ENCODE data around the gene ARL14EPL.
"Not testable (repeated sequence)": the region's sequence is repeated elsewhere in the genome, so short reads cannot be mapped to it uniquely, and the experiment has no call there.

The ARL14EPL gene

GRCh38 chr5:116078199-116078598 is 45.9 kb downstream of the ARL14EPL start:
- no peak for TF ChIP-seq CTCF (IDR thresholded peaks at IDR 0.05; ENCODE audit: control extremely low read depth, extremely low read depth, low read depth, missing control alignments)
- no peak for DNase-seq (ENCODE audit: extremely low spot score)
- ChIA-PET POLR2A (no interaction called here), CTCF (interaction anchor here (2.0 kb wide), 1 partner anchor 443 kb away, joined by 9 read pairs; no protein-coding TSS in a partner anchor)

GRCh38 chr5:116084287-116084691 is 52.0 kb downstream of the ARL14EPL start:
- ChIA-PET CTCF (interaction anchor here (1.2 kb wide), 1 partner anchor 16 kb away, joined by 5 read pairs; no protein-coding TSS in a partner anchor), POLR2A (interaction anchor here (0.7 to 0.9 kb wide), 2 partner anchors 11 to 16 kb away, joined by 3 to 4 read pairs; no protein-coding TSS in a partner anchor)
- TF ChIP-seq CTCF (IDR thresholded peaks at IDR 0.05; ENCODE audit: control extremely low read depth, extremely low read depth, low read depth, missing control alignments), result no peak
- peak; percentile 42 for DNase-seq (ENCODE audit: extremely low spot score)

GRCh38 chr5:116084871-116085715 is 52.8 kb downstream of the ARL14EPL start, which contains the start of gene COMMD10:
Gene COMMD10 (plus strand): TSS chr5:116085025.
- ChIA-PET CTCF (interaction anchor here (0.7 to 1.2 kb wide), 4 partner anchors 8 to 51 kb away, joined by 3 to 5 read pairs (median 4); no protein-coding TSS in a partner anchor), POLR2A (interaction anchor here (0.6 to 0.9 kb wide), 3 partner anchors 9 to 17 kb away, joined by 3 to 4 read pairs (median 3); no protein-coding TSS in a partner anchor)
- no peak for TF ChIP-seq CTCF (IDR thresholded peaks at IDR 0.05; ENCODE audit: control extremely low read depth, extremely low read depth, low read depth, missing control alignments)
- peak; percentile 77 for DNase-seq (ENCODE audit: extremely low spot score)

GRCh38 chr5:116086309-116086708 is 54.0 kb downstream of the ARL14EPL start:
- POLR2A ChIA-PET; DNase-seq (ENCODE audit: extremely low spot score): not testable (repeated sequence)
- CTCF ChIA-PET, result interaction anchor here (0.7 to 1.2 kb wide), 3 partner anchors 10 to 50 kb away, joined by 3 to 4 read pairs (median 4); no protein-coding TSS in a partner anchor

- POLR2A ChIA-PET, result no interaction called here
- TF ChIP-seq CTCF (IDR thresholded peaks at IDR 0.05; ENCODE audit: control extremely low read depth, extremely low read depth, low read depth, missing control alignments), result no peak
- CTCF ChIA-PET, result no interaction called here
- no peak for DNase-seq (ENCODE audit: extremely low spot score)
These were observed 55.8 kb downstream of the ARL14EPL start for GRCh38 chr5:116088062-116088461.

GRCh38 chr5:116090302-116090701 is 58.0 kb downstream of the ARL14EPL start:
- ChIA-PET POLR2A (no interaction called here), CTCF (interaction anchor here (1.0 kb wide), 1 partner anchor 8 kb away, joined by 3 read pairs; no protein-coding TSS in a partner anchor)
- TF ChIP-seq CTCF (IDR thresholded peaks at IDR 0.05; ENCODE audit: control extremely low read depth, extremely low read depth, low read depth, missing control alignments), result no peak
- DNase-seq (ENCODE audit: extremely low spot score), result no peak

GRCh38 chr5:116091416-116091815 is 59.1 kb downstream of the ARL14EPL start:
- ChIA-PET CTCF (interaction anchor here (0.9 kb wide), 1 partner anchor 484 kb away, joined by 3 read pairs; no protein-coding TSS in a partner anchor), POLR2A (no interaction called here)
- no peak for TF ChIP-seq CTCF (IDR thresholded peaks at IDR 0.05; ENCODE audit: control extremely low read depth, extremely low read depth, low read depth, missing control alignments)

More at GRCh38 chr5:116091416-116091815, 59.1 kb downstream of the ARL14EPL start:
- no peak for DNase-seq (ENCODE audit: extremely low spot score)
